IMR-90 (cell line): ENCODE results near the gene AAK1. TPM values are rescaled to one million over a fixed set of nuclear protein-coding genes. Genes with fewer than 3 reads are reported as not detected.
"Not testable (repeated sequence)": the region's sequence is repeated elsewhere in the genome, so short reads cannot be mapped to it uniquely, and the experiment has no call there.

Experiments
- ATAC-seq: fragments of 200-7000 bp; cut with Tn5 transposase; 2 replicates; pipeline ENCODE4 v1.9.1; 2020; ENCODE audit warnings: low read depth, mild to moderate bottlenecking, moderate library complexity
- BruUV-seq: library from RNA; stranded (reverse); fragments of 400-500 nt; replicated peaks from 2 replicates; lab custom pipeline; 2021; lab: Mats Ljungman, UMichigan
- CTCF ChIA-PET: fragments of 300-600 bp; formaldehyde crosslinking; extraction: SDS; loops from one replicate; lab custom pipeline; 2021; ENCODE audit warnings: antibody characterized with exemption; lab: Yijun Ruan, JAX
- POLR2A ChIA-PET: fragments of 300-600 bp; sonication (Branson Sonifier 250); formaldehyde crosslinking; loops from one replicate; lab custom pipeline; 2022; ENCODE audit warnings: antibody characterized with exemption; ENCODE audit not compliant: unreplicated experiment; lab: Charles Lee
- DNase-seq: peaks from one replicate; pipeline ENCODE4 v3.0.0; 2013
- H2AFZ ChIP-seq: replicated peaks from 2 replicates; pipeline ENCODE3; 2013; ENCODE audit warnings: low read length, mild to moderate bottlenecking; ENCODE audit not compliant: poor library complexity
- H2AK5ac ChIP-seq: 2 replicates; pipeline ENCODE4 v1.6.1; 2013; ENCODE audit warnings: low read depth, low read length, inconsistent platforms
- H2AK9ac ChIP-seq: replicated peaks from 2 replicates; pipeline ENCODE3; 2013; ENCODE audit warnings: mild to moderate bottlenecking, low read depth, low read length, moderate library complexity; ENCODE audit not compliant: poor library complexity
- H2BK120ac ChIP-seq: 2 replicates; pipeline ENCODE4 v1.6.1; 2013; ENCODE audit warnings: low read depth, low read length, inconsistent platforms
- H2BK15ac ChIP-seq: 3 replicates; pipeline ENCODE4 v1.6.1; 2013; ENCODE audit warnings: low read depth, low read length, inconsistent platforms
- H2BK20ac ChIP-seq: 2 replicates; pipeline ENCODE4 v1.6.1; 2013; ENCODE audit warnings: low read depth, mild to moderate bottlenecking, inconsistent platforms, low read length, moderate library complexity
- H2BK5ac ChIP-seq: 2 replicates; pipeline ENCODE4 v1.6.1; 2013; ENCODE audit warnings: mild to moderate bottlenecking, low read depth, low read length, inconsistent platforms; ENCODE audit not compliant: poor library complexity, severe bottlenecking
- H3K14ac ChIP-seq: replicated peaks from 2 replicates; pipeline ENCODE4 v1.6.1; 2013; ENCODE audit warnings: low read depth, low read length, inconsistent platforms
- H3K18ac ChIP-seq: 2 replicates; pipeline ENCODE4 v1.6.1; 2013; ENCODE audit warnings: low read depth, low read length, control low read depth
- H3K23ac ChIP-seq: 2 replicates; pipeline ENCODE4 v1.6.1; 2013; ENCODE audit warnings: low read depth, low read length, inconsistent platforms
- H3K27ac ChIP-seq: 2 replicates; pipeline ENCODE4 v1.5.1; 2013; ENCODE audit warnings: mild to moderate bottlenecking, control low read depth, low read length; ENCODE audit not compliant: insufficient read depth
- H3K27me3 ChIP-seq: 2 replicates; pipeline ENCODE4 v1.6.1; 2013; ENCODE audit warnings: low read length; ENCODE audit not compliant: control insufficient read depth, insufficient read depth
- H3K36me3 ChIP-seq: 2 replicates; pipeline ENCODE4 v1.6.1; 2013; ENCODE audit warnings: low read length, mixed read lengths; ENCODE audit not compliant: control insufficient read depth, insufficient read depth
- H3K4ac ChIP-seq: 2 replicates; pipeline ENCODE4 v1.6.1; 2013; ENCODE audit warnings: low read depth, low read length, inconsistent platforms
- H3K4me1 ChIP-seq: 2 replicates; pipeline ENCODE4 v1.6.1; 2013; ENCODE audit warnings: low read length, mixed read lengths; ENCODE audit not compliant: control insufficient read depth, insufficient read depth
- H3K4me2 ChIP-seq: 2 replicates; pipeline ENCODE4 v1.6.1; 2013; ENCODE audit warnings: low read depth, mild to moderate bottlenecking, control low read depth, low read length, moderate library complexity
- H3K4me3 ChIP-seq: 2 replicates; pipeline ENCODE4 v1.5.1; 2013; ENCODE audit warnings: low read depth, mild to moderate bottlenecking, control low read depth, low read length, moderate library complexity; ENCODE audit not compliant: insufficient read depth
- H3K56ac ChIP-seq: 2 replicates; pipeline ENCODE4 v1.6.1; 2013; ENCODE audit warnings: low read length, inconsistent platforms; ENCODE audit not compliant: insufficient read depth; ENCODE audit errors: extremely low read depth
- H3K79me1 ChIP-seq, 2 experiments: 2 replicates each; pipeline ENCODE4 v1.6.1; 2013; ENCODE audit warnings: low read length in 2 of 2, inconsistent platforms in 1 of 2, low read depth in 1 of 2
- H3K9ac ChIP-seq: 2 replicates; pipeline ENCODE4 v1.6.1; 2013; ENCODE audit warnings: low read depth, low read length, control low read depth
- H3K9me1 ChIP-seq: 2 replicates; pipeline ENCODE4 v1.6.1; 2013; ENCODE audit warnings: low read length, inconsistent platforms; ENCODE audit not compliant: insufficient read depth
- H3K9me3 ChIP-seq: 2 replicates; pipeline ENCODE4 v1.6.1; 2013; ENCODE audit warnings: low read length; ENCODE audit not compliant: control insufficient read depth, insufficient read depth
- H4K20me1 ChIP-seq: 2 replicates; pipeline ENCODE4 v1.6.1; 2013; ENCODE audit warnings: low read length, inconsistent platforms; ENCODE audit not compliant: insufficient read depth
- H4K5ac ChIP-seq: 2 replicates; pipeline ENCODE4 v1.6.1; 2013; ENCODE audit warnings: mild to moderate bottlenecking, low read depth, low read length, control low read depth
- H4K8ac ChIP-seq, 2 experiments: 2 replicates each; pipeline ENCODE4 v1.6.1; 2013; ENCODE audit warnings: low read depth in 2 of 2, low read length in 2 of 2, control low read depth in 1 of 2, inconsistent platforms in 1 of 2
- H4K91ac ChIP-seq: 2 replicates; pipeline ENCODE4 v1.6.1; 2013; ENCODE audit warnings: low read depth, low read length, inconsistent platforms; ENCODE audit not compliant: insufficient read depth
- WGBS, 2 experiments: methylation state at CpG; one replicate each; pipeline versions ENCODE4 v1.1.5 to v1.1.7; 2013; ENCODE audit warnings: missing lambda C conversion rate in 2 of 2; ENCODE audit not compliant: insufficient read length in 1 of 2; ENCODE audit errors: extremely low coverage in 2 of 2; 5-methylcytosine and 5-hydroxymethylcytosine counted together
- dilution Hi-C: fragments of 300-500 bp; cut with HindIII; formaldehyde crosslinking; loops from one replicate; pipeline ENCODE4 v1.14.3; 2018; ENCODE audit warnings: low sequenced_read_pairs; ENCODE audit not compliant: unreplicated experiment
- in situ Hi-C: fragments of 300-500 bp; cut with MboI; formaldehyde crosslinking; loops from 3 replicates; pipeline ENCODE4 v1.14.3; 2019; ENCODE audit warnings: low sequenced_read_pairs, inconsistent platforms, mixed read lengths
- intact Hi-C: fragments of 100-400 bp; cut with micrococcal nuclease; formaldehyde crosslinking; loops from 2 replicates; pipeline ENCODE4 v1.10.0; 2022
- polyA plus RNA-seq, 3 experiments: library from polyadenylated mRNA; depleted of rRNA; stranded (reverse); fragments of >200 nt; gene quantifications; 2 replicates each; pipeline ENCODE4 v1.2.3, GENCODE V29; 2012; ENCODE audit warnings: low replicate concordance in 1 of 3
- total RNA-seq: library from RNA; depleted of rRNA; stranded (reverse); fragments of >200 nt; gene quantifications from 2 replicates; pipeline ENCODE4 v1.2.3, GENCODE V29; 2012

AAK1 gene
- total and polyA plus RNA-seq, 2 of the 4 experiments (the other 2 are of a cell fraction): 21.9 to 26.5 TPM

DNA sequence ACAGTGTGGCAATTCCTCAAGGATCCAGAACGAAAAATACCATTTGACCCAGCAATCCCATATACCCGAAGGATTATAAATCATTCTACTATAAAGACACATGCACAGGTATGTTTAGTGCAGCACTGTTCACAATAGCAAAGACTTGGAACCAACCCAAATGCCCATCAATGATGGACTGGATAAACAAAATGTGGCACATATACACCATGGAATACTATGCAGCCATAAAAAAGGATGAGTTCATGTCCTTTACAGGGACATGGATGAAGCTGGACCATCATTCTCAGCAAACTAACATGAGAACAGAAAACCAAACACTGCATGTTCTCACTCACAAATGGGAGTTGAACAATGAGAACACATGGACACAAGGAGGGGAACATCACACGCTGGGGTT is 29.6 kb upstream of the AAK1 start:
- H2BK5ac ChIP-seq, H3K9me3 ChIP-seq, H2AK9ac ChIP-seq, H2BK120ac ChIP-seq, H3K79me1 ChIP-seq, H3K4ac ChIP-seq, in situ Hi-C loops, H4K5ac ChIP-seq, H4K20me1 ChIP-seq, H3K36me3 ChIP-seq, H2AFZ ChIP-seq, H4K91ac ChIP-seq, H3K4me1 ChIP-seq, H2BK15ac ChIP-seq, H3K4me3 ChIP-seq, POLR2A ChIA-PET, H3K4me2 ChIP-seq, H3K18ac ChIP-seq, H3K27ac ChIP-seq, H2AK5ac ChIP-seq, H4K8ac ChIP-seq, H3K56ac ChIP-seq, H3K14ac ChIP-seq, H3K9ac ChIP-seq, H3K27me3 ChIP-seq, H2BK20ac ChIP-seq, BruUV-seq, DNase-seq, intact Hi-C loops, H3K9me1 ChIP-seq, H3K23ac ChIP-seq, dilution Hi-C loops, ATAC-seq: not testable (repeated sequence)
- CTCF ChIA-PET: interaction anchor here (1.3 kb wide), 1 partner anchor 10 kb away, joined by 3 read pairs; no protein-coding TSS in a partner anchor
- no CpG with 5 or more reads among the region's 3 CpGs for WGBS, 2 experiments
